ENCODE measurements around the gene XIAP. TPM values are rescaled to one million over a fixed set of nuclear protein-coding genes. Genes with fewer than 3 reads are reported as not detected.
A peak's percentile ranks its signal among the peaks of the same experiment; 100 is the strongest.

Gene XIAP
- total and polyA plus RNA-seq, 9 of the 15 experiments (the other 6 are each of a cell fraction or from before 2014, with no cell fraction given) = 5.7 to 40.5 (median 19.8) TPM

GRCh38 chrX:123959281-123960063, 99.6 kb downstream of the XIAP start (continued):
- TF ChIP-seq XRCC4 (IDR thresholded peaks at IDR 0.05; ENCODE audit: extremely low read depth, insufficient read depth, insufficient read length) (no peak), TRIM28 (IDR thresholded peaks at IDR 0.05) (no peak), MTA1 (IDR thresholded peaks at IDR 0.05; ENCODE audit: borderline replicate concordance) (no peak), YY1 (IDR thresholded peaks at IDR 0.05; ENCODE audit: borderline replicate concordance in 1 of 3, control insufficient read depth in 1 of 3, extremely low read depth in 1 of 3, insufficient read depth in 3 of 3, insufficient read length in 1 of 3, insufficient replicate concordance in 2 of 3, low read depth in 1 of 3, low read length in 2 of 3) (no peak), SREBF2 (CRISPR knock-in tag; IDR thresholded peaks at IDR 0.05) (no peak), POLR2B (IDR thresholded peaks at IDR 0.05; ENCODE audit: low read depth, partially characterized antibody) (peak; percentile 28), ZNF766 (CRISPR knock-in tag; conservative IDR thresholded peaks at IDR 0.05) (0 out of 2 replicates have a peak, but pooled peaks have one; percentile 6), HCFC1 (IDR thresholded peaks at IDR 0.05; ENCODE audit: low read depth, low read length) (no peak), DLX4 (CRISPR knock-in tag; IDR thresholded peaks at IDR 0.05) (no peak), ZNF124 (CRISPR knock-in tag; IDR thresholded peaks at IDR 0.05) (no peak), NFRKB (IDR thresholded peaks at IDR 0.05; ENCODE audit: low read depth) (peak; percentile 53; the same call in 1 of the 2 replicates), POLR2H (tag; IDR thresholded peaks at IDR 0.05; ENCODE audit: low read depth) (peak; percentile 25), TBP (optimal IDR thresholded peaks at IDR 0.05; ENCODE audit: low read depth, low read length) (peak; percentile 31), ZNF695 (CRISPR knock-in tag; IDR thresholded peaks at IDR 0.05) (no peak), HNRNPUL1 (IDR thresholded peaks at IDR 0.05; ENCODE audit: low read length) (no peak), ZBTB2 (IDR thresholded peaks at IDR 0.05) (no peak), SRSF7 (optimal IDR thresholded peaks at IDR 0.05; ENCODE audit: low read depth, low read length) (no peak), ZFX (CRISPR knock-in tag; IDR thresholded peaks at IDR 0.05) (peak; percentile 81), ADNP (tag; IDR thresholded peaks at IDR 0.05) (no peak), ZNF184 (CRISPR knock-in tag; IDR thresholded peaks at IDR 0.05) (no peak)
- TF ChIP-seq, protein P1, sequence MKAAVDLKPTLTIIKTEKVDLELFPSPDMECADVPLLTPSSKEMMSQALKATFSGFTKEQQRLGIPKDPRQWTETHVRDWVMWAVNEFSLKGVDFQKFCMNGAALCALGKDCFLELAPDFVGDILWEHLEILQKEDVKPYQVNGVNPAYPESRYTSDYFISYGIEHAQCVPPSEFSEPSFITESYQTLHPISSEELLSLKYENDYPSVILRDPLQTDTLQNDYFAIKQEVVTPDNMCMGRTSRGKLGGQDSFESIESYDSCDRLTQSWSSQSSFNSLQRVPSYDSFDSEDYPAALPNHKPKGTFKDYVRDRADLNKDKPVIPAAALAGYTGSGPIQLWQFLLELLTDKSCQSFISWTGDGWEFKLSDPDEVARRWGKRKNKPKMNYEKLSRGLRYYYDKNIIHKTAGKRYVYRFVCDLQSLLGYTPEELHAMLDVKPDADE (conservative IDR thresholded peaks at IDR 0.05; ENCODE audit: control insufficient read depth, low read depth, low read length) = no peak
- TF ChIP-seq, protein P2, sequence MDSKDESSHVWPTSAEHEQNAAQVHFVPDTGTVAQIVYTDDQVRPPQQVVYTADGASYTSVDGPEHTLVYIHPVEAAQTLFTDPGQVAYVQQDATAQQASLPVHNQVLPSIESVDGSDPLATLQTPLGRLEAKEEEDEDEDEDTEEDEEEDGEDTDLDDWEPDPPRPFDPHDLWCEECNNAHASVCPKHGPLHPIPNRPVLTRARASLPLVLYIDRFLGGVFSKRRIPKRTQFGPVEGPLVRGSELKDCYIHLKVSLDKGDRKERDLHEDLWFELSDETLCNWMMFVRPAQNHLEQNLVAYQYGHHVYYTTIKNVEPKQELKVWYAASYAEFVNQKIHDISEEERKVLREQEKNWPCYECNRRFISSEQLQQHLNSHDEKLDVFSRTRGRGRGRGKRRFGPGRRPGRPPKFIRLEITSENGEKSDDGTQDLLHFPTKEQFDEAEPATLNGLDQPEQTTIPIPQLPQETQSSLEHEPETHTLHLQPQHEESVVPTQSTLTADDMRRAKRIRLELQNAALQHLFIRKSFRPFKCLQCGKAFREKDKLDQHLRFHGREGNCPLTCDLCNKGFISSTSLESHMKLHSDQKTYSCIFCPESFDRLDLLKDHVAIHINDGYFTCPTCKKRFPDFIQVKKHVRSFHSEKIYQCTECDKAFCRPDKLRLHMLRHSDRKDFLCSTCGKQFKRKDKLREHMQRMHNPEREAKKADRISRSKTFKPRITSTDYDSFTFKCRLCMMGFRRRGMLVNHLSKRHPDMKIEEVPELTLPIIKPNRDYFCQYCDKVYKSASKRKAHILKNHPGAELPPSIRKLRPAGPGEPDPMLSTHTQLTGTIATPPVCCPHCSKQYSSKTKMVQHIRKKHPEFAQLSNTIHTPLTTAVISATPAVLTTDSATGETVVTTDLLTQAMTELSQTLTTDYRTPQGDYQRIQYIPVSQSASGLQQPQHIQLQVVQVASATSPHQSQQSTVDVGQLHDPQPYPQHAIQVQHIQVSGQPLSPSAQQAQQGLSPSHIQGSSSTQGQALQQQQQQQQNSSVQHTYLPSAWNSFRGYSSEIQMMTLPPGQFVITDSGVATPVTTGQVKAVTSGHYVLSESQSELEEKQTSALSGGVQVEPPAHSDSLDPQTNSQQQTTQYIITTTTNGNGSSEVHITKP (IDR thresholded peaks at IDR 0.05; ENCODE audit: partially characterized antibody) = peak; percentile 93
